ENCODE measurements around the gene JUN.

DNA sequence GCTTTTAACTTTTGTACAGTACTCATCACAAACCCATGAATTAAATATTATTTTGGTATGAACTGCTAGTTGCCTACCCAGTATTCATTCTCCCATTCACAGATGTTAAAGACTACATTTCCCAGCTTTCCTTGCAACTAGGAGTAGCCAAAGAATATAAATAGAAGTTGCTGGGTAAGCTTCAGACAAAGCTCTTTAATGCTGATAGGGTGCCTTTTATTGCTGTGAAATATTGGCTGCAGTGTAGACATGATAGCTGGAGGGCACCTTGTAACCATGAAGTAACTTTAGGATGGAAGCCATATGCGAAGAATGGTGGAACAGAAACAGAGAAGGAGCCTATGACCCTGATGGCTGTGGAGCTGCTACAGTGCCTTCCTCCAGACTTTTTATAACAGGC is 16.7 kb downstream of the JUN start:
- TF ChIP-seq, protein P1, sequence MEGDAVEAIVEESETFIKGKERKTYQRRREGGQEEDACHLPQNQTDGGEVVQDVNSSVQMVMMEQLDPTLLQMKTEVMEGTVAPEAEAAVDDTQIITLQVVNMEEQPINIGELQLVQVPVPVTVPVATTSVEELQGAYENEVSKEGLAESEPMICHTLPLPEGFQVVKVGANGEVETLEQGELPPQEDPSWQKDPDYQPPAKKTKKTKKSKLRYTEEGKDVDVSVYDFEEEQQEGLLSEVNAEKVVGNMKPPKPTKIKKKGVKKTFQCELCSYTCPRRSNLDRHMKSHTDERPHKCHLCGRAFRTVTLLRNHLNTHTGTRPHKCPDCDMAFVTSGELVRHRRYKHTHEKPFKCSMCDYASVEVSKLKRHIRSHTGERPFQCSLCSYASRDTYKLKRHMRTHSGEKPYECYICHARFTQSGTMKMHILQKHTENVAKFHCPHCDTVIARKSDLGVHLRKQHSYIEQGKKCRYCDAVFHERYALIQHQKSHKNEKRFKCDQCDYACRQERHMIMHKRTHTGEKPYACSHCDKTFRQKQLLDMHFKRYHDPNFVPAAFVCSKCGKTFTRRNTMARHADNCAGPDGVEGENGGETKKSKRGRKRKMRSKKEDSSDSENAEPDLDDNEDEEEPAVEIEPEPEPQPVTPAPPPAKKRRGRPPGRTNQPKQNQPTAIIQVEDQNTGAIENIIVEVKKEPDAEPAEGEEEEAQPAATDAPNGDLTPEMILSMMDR (IDR thresholded peaks at IDR 0.05; ENCODE audit: poor library complexity) = no peak
- no peak for TF ChIP-seq EZH2 (IDR thresholded peaks at IDR 0.05; ENCODE audit: borderline replicate concordance)
- TF ChIP-seq EZH2phosphoT487 (IDR thresholded peaks at IDR 0.05; ENCODE audit: low read depth, severe bottlenecking, unreplicated experiment) = no peak
